Stimulated activated naive CD8-positive, alpha-beta T cell treated with anti-CD3 and anti-CD28 coated beads, Interleukin-15, Interleukin-2, amounts not matched to agents 100 ng/mL and 50 ng/mL, for 24 hours (primary cell): ENCODE results near the gene PRDM16.

Source experiments
- H3K27ac Mint-ChIP-seq: one replicate; pipeline ENCODE4 v1.8.0; 2021; ENCODE audit warnings: mild to moderate bottlenecking, mixed read lengths
- H3K27me3 Mint-ChIP-seq: one replicate; pipeline ENCODE4 v1.8.0; 2021; ENCODE audit warnings: mixed read lengths
- H3K36me3 Mint-ChIP-seq: one replicate; pipeline ENCODE4 v1.8.0; 2021; ENCODE audit warnings: low read depth, mixed read lengths
- H3K4me1 Mint-ChIP-seq: one replicate; pipeline ENCODE4 v1.8.0; 2021; ENCODE audit warnings: low read depth, mixed read lengths
- H3K4me3 Mint-ChIP-seq: one replicate; pipeline ENCODE4 v1.8.0; 2021; ENCODE audit warnings: mild to moderate bottlenecking, mixed read lengths
- H3K9me3 Mint-ChIP-seq: one replicate; pipeline ENCODE4 v1.8.0; 2021; ENCODE audit warnings: mixed read lengths

The PRDM16 gene

DNA sequence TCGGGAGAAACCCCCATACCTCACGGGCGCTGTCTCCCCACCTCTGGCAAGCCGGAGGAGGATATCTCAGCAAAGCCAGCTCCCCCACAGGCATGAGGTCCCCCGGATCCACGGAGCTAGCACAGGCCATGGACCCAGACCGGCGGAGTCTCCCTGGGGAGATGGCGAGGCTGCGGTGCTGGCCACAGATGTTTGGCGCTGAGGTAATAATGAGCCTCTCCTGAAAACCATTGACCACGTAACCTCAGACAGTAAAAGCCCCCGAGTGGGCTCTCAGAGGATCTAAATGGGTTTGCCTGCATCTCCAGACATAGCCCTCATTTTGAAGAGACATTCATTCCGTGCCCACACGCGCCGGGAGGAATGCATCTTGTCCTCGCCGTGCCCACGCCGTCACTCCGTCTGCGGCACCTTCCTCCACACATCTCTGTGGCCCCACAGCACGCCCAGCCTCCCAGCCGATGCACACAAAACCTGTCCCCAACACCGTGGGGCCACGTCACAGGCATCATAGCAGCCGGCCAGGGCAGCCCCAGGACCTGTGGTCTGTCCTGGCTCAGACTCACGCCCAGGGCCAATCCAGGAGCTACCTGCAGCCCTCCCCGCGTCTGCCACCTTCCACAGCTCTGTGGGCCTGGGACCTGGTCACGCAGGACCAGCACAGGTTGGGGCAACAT, 150.9 kb downstream of the PRDM16 start:
- Mint-ChIP-seq H3K4me1 (no peaks in the 10 kb centered on the region), H3K36me3 (no peaks in the 10 kb centered on the region), H3K4me3 (no peak overlapping the region), H3K27ac (no peak overlapping the region), H3K27me3 (no peaks in the 10 kb centered on the region), H3K9me3 (no peaks in the 10 kb centered on the region)

GRCh38 chr1:3221112-3222041, 152.4 kb downstream of the PRDM16 start:
- H3K36me3 Mint-ChIP-seq: no peaks in the 10 kb centered on the region
- no peaks in the 10 kb centered on the region for H3K27me3 Mint-ChIP-seq
- H3K4me1 Mint-ChIP-seq: no peaks in the 10 kb centered on the region
- no peak overlapping the region for H3K4me3 Mint-ChIP-seq
- H3K27ac Mint-ChIP-seq: no peak overlapping the region
- no peaks in the 10 kb centered on the region for H3K9me3 Mint-ChIP-seq

GRCh38 chr1:3222042-3222692, 153.2 kb downstream of the PRDM16 start:
- Mint-ChIP-seq H3K27me3 (no peaks in the 10 kb centered on the region), H3K9me3 (no peaks in the 10 kb centered on the region), H3K27ac (no peak overlapping the region), H3K4me1 (no peaks in the 10 kb centered on the region), H3K4me3 (no peak overlapping the region), H3K36me3 (no peaks in the 10 kb centered on the region)

- Mint-ChIP-seq H3K36me3 (no peaks in the 10 kb centered on the region), H3K9me3 (no peaks in the 10 kb centered on the region), H3K27me3 (no peaks in the 10 kb centered on the region), H3K4me1 (no peaks in the 10 kb centered on the region), H3K4me3 (no peak overlapping the region), H3K27ac (no peak overlapping the region)
These were observed 156.7 kb downstream of the PRDM16 start for GRCh38 chr1:3225661-3226060.

DNA sequence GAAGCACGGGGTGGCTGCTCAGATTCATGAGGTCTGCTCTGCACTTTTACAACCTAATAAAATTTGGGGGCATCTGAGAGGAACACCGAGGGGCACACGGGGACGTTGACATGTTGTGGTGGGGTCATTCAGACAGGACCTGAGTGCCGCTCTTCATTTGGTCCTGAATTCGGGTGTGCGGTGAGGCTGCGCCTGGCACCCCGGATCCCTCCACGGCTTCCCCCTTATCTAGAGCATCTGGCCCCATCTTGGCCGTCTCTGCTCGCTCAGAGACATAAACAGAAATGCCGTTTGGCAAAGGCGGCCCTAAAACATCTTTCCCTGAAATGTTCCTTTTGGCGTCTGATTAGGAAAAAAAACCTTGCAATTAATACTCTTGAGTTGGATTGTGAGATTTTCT, 157.2 kb downstream of the PRDM16 start:
- no peak overlapping the region for H3K4me3 Mint-ChIP-seq
- no peak overlapping the region for H3K27ac Mint-ChIP-seq
- H3K4me1 Mint-ChIP-seq: no peaks in the 10 kb centered on the region
- H3K27me3 Mint-ChIP-seq: no peaks in the 10 kb centered on the region
- no peaks in the 10 kb centered on the region for H3K36me3 Mint-ChIP-seq
- H3K9me3 Mint-ChIP-seq: no peaks in the 10 kb centered on the region

- Mint-ChIP-seq H3K4me1 (no peaks in the 10 kb centered on the region), H3K36me3 (no peaks in the 10 kb centered on the region), H3K27me3 (no peaks in the 10 kb centered on the region), H3K9me3 (no peaks in the 10 kb centered on the region), H3K4me3 (no peak overlapping the region), H3K27ac (no peak overlapping the region)
These were observed 157.8 kb downstream of the PRDM16 start for GRCh38 chr1:3226701-3227350.

DNA sequence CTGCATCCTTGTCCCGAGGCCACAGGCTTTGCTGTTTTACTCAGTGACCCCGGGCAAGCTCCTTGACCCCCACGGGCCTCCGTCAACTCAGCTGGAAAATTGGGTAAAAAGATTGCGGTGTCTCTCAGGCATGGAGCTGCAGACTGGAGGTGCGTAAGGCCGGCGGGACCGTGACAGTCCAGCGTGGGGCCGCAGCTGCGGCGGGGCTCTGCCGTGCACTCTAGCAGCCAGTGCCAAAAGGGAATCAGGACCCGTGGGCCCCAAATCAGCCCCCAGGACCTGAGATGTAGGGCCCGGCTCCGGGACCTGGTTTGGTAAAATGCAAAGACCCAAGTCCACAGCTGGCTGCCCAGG, 158.3 kb downstream of the PRDM16 start:
- Mint-ChIP-seq H3K36me3 (no peaks in the 10 kb centered on the region), H3K4me3 (no peak overlapping the region), H3K27ac (no peak overlapping the region), H3K27me3 (no peaks in the 10 kb centered on the region), H3K9me3 (no peaks in the 10 kb centered on the region), H3K4me1 (no peaks in the 10 kb centered on the region)

GRCh38 chr1:3227893-3228292, 158.9 kb downstream of the PRDM16 start:
- Mint-ChIP-seq H3K4me1 (no peaks in the 10 kb centered on the region), H3K27ac (no peak overlapping the region), H3K4me3 (no peak overlapping the region), H3K27me3 (no peaks in the 10 kb centered on the region), H3K9me3 (no peaks in the 10 kb centered on the region), H3K36me3 (no peaks in the 10 kb centered on the region)

GRCh38 chr1:3229081-3229725, 160.2 kb downstream of the PRDM16 start:
- Mint-ChIP-seq H3K4me3 (no peak overlapping the region), H3K36me3 (no peaks in the 10 kb centered on the region), H3K4me1 (no peaks in the 10 kb centered on the region), H3K27ac (no peak overlapping the region), H3K9me3 (no peaks in the 10 kb centered on the region), H3K27me3 (no peaks in the 10 kb centered on the region)

DNA sequence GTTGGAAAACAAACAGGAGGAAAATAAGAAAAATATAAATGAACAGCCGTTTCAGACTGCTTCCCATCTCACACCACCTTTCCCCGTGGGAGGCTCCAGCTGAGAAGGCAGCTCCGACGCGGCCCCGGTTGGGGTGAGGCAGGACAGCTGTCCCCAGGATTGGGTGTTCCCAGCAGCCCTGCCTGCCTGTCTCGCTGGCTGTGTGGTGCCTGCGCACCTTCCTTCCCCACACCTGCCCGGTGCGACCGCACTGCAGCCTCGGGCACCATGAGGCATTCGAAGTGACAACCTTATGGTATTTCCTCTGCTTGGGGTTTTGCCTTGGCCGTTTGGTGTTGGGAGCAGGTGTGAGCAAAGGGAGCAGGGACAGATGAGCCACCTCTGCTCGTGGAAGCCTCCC, 161.6 kb downstream of the PRDM16 start:
- Mint-ChIP-seq H3K4me3 (no peak overlapping the region), H3K36me3 (no peaks in the 10 kb centered on the region), H3K27me3 (no peaks in the 10 kb centered on the region), H3K9me3 (no peaks in the 10 kb centered on the region), H3K27ac (no peak overlapping the region), H3K4me1 (no peaks in the 10 kb centered on the region)

- no peaks in the 10 kb centered on the region for H3K9me3 Mint-ChIP-seq
- no peaks in the 10 kb centered on the region for H3K36me3 Mint-ChIP-seq
- H3K4me3 Mint-ChIP-seq: no peak overlapping the region
- no peaks in the 10 kb centered on the region for H3K27me3 Mint-ChIP-seq
- no peaks in the 10 kb centered on the region for H3K4me1 Mint-ChIP-seq
- no peak overlapping the region for H3K27ac Mint-ChIP-seq
These were observed 162.2 kb downstream of the PRDM16 start for GRCh38 chr1:3231245-3231644.

GRCh38 chr1:3231826-3232225, 162.8 kb downstream of the PRDM16 start:
- Mint-ChIP-seq H3K4me3 (no peak overlapping the region), H3K27ac (no peak overlapping the region), H3K4me1 (no peaks in the 10 kb centered on the region), H3K27me3 (no peaks in the 10 kb centered on the region), H3K36me3 (no peaks in the 10 kb centered on the region), H3K9me3 (no peaks in the 10 kb centered on the region)

DNA sequence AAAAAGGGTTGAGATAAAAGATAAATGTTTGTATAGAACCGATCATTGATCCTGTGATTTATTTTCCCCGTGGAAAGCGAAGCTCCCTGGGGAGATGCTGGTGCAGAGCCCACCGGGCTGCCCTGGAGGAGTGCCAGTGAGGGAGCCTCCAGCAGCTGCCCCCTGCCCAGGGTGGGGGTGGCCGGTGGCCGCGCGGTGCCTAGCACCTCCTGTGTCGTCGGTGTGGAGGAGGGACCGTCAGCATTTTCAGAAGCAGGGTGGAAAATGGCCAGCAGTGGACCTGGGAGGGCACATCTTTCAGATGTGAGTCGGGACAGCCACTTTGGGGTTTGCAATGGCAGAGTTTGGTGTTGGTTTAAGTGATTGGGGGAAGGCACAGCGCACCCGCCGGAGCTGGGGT, 164.0 kb downstream of the PRDM16 start:
- Mint-ChIP-seq H3K4me3 (no peak overlapping the region), H3K27ac (no peak overlapping the region), H3K4me1 (no peaks in the 10 kb centered on the region), H3K36me3 (no peaks in the 10 kb centered on the region), H3K27me3 (no peaks in the 10 kb centered on the region), H3K9me3 (no peaks in the 10 kb centered on the region)

DNA sequence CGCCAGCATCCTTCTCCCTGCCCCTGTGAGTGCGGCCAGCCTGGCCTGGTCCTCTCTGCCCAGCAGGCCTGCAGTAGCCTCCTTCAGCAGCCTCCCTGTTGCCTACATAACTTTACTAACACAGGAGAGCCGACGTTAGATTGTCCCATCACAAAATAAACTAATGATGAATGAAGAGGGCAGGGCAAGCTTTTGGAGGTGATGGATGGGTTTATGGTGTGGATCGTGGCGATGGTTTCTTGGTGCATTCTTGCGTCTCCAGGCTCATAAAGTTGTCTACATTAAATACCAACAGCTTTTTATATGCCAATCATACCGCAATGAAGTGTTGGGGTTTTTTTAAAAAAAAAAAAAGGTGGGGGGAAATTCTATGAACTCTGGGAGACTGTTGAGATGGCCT, 164.5 kb downstream of the PRDM16 start:
- no peaks in the 10 kb centered on the region for H3K36me3 Mint-ChIP-seq
- no peaks in the 10 kb centered on the region for H3K4me1 Mint-ChIP-seq
- no peaks in the 10 kb centered on the region for H3K9me3 Mint-ChIP-seq
- H3K27me3 Mint-ChIP-seq: no peaks in the 10 kb centered on the region
- no peak overlapping the region for H3K4me3 Mint-ChIP-seq
- H3K27ac Mint-ChIP-seq: no peak overlapping the region
